ENCODE measurements around the gene PRELID2. TPM values are rescaled to one million over a fixed set of nuclear protein-coding genes. Genes with fewer than 3 reads are reported as not detected.
A peak's percentile ranks its signal among the peaks of the same experiment; 100 is the strongest.

The PRELID2 gene
- total RNA-seq, 2 donors from 2014 or later: 6.7 to 14.3 TPM

- WGBS, 2 experiments (ENCODE audit: insufficient coverage in 1 of 2, insufficient read length in 1 of 2): 91% methylated on average over 2 of the region's 2 CpGs; no CpG with 5 or more reads in 1 of the 2 experiments
- Mint-ChIP-seq H3K9me3 (peaks cover 21% of the 10 kb centered on the region), H3K27me3 (ENCODE audit: insufficient read depth) (no peaks in the 10 kb centered on the region), H3K4me1 (peaks cover 5% of the 10 kb centered on the region), H3K27ac (no peak overlapping the region), H3K4me3 (no peak overlapping the region), H3K36me3 (ENCODE audit: low read depth) (peaks cover 1% of the 10 kb centered on the region)
- H3K9me3 ChIP-seq (ENCODE audit: control insufficient read depth, low read length): no peaks in the 10 kb centered on the region
- no peak for TF ChIP-seq CTCF (conservative IDR thresholded peaks at IDR 0.05)
- DNase-seq: no peak
- H3K27ac ChIP-seq (ENCODE audit: low read depth, low read length): no peak overlapping the region
- H3K36me3 ChIP-seq (ENCODE audit: control insufficient read depth, insufficient read depth, low read length): no peaks in the 10 kb centered on the region
- H3K27me3 ChIP-seq (ENCODE audit: control insufficient read depth, insufficient read depth, low read length, poor library complexity, severe bottlenecking): no peaks in the 10 kb centered on the region
- no peak overlapping the region for H3K4me3 ChIP-seq (ENCODE audit: low read length)
- no peak overlapping the region for H3K9ac ChIP-seq (ENCODE audit: extremely low read depth, low read length, poor library complexity, severe bottlenecking)
- no peaks in the 10 kb centered on the region for H3K4me1 ChIP-seq (ENCODE audit: control insufficient read depth, insufficient read depth, low read length)
These were observed 82.6 kb downstream of the PRELID2 start for GRCh38 chr5:145752534-145752933.

GRCh38 chr5:145750199-145750598 is 84.9 kb downstream of the PRELID2 start:
- no peak for DNase-seq
- no peaks in the 10 kb centered on the region for H3K4me1 ChIP-seq (ENCODE audit: control insufficient read depth, insufficient read depth, low read length)
- Mint-ChIP-seq H3K27ac (no peak overlapping the region), H3K27me3 (ENCODE audit: insufficient read depth) (no peaks in the 10 kb centered on the region), H3K9me3 (peaks cover 21% of the 10 kb centered on the region), H3K36me3 (ENCODE audit: low read depth) (peaks cover 1% of the 10 kb centered on the region), H3K4me3 (no peak overlapping the region), H3K4me1 (peaks cover 5% of the 10 kb centered on the region)
- H3K9me3 ChIP-seq (ENCODE audit: control insufficient read depth, low read length): no peaks in the 10 kb centered on the region
- TF ChIP-seq CTCF (conservative IDR thresholded peaks at IDR 0.05): no peak
- H3K36me3 ChIP-seq (ENCODE audit: control insufficient read depth, insufficient read depth, low read length): no peaks in the 10 kb centered on the region
- no peak overlapping the region for H3K9ac ChIP-seq (ENCODE audit: extremely low read depth, low read length, poor library complexity, severe bottlenecking)
- H3K4me3 ChIP-seq (ENCODE audit: low read length): no peak overlapping the region
- no peak overlapping the region for H3K27ac ChIP-seq (ENCODE audit: low read depth, low read length)
- H3K27me3 ChIP-seq (ENCODE audit: control insufficient read depth, insufficient read depth, low read length, poor library complexity, severe bottlenecking): no peaks in the 10 kb centered on the region

GRCh38 chr5:145743396-145744061 is 91.6 kb downstream of the PRELID2 start:
- Mint-ChIP-seq H3K9me3 (peaks cover 11% of the 10 kb centered on the region), H3K27ac (no peak overlapping the region), H3K4me3 (no peak overlapping the region), H3K27me3 (ENCODE audit: insufficient read depth) (peaks cover 2% of the 10 kb centered on the region), H3K4me1 (no peaks in the 10 kb centered on the region), H3K36me3 (ENCODE audit: low read depth) (no peaks in the 10 kb centered on the region)
- no peak overlapping the region for H3K9ac ChIP-seq (ENCODE audit: extremely low read depth, low read length, poor library complexity, severe bottlenecking)
- H3K4me3 ChIP-seq (ENCODE audit: low read length): no peak overlapping the region
- no peaks in the 10 kb centered on the region for H3K27me3 ChIP-seq (ENCODE audit: control insufficient read depth, insufficient read depth, low read length, poor library complexity, severe bottlenecking)
- TF ChIP-seq CTCF (conservative IDR thresholded peaks at IDR 0.05): no peak
- H3K9me3 ChIP-seq (ENCODE audit: control insufficient read depth, low read length): no peaks in the 10 kb centered on the region
- H3K4me1 ChIP-seq (ENCODE audit: control insufficient read depth, insufficient read depth, low read length): no peaks in the 10 kb centered on the region
- peak; percentile 58 for DNase-seq
- WGBS, 2 experiments (ENCODE audit: insufficient coverage in 1 of 2, insufficient read length in 1 of 2): 96 to 100% methylated on average over 6 to 14 of the region's 14 CpGs
- H3K27ac ChIP-seq (ENCODE audit: low read depth, low read length): no peak overlapping the region
- H3K36me3 ChIP-seq (ENCODE audit: control insufficient read depth, insufficient read depth, low read length): no peaks in the 10 kb centered on the region

Data from endodermal cell (in vitro differentiated cells).